ENCODE data around the gene BBS4.
A peak's percentile ranks its signal among the peaks of the same experiment; 100 is the strongest.
"Not testable (repeated sequence)": the region's sequence is repeated elsewhere in the genome, so short reads cannot be mapped to it uniquely, and the experiment has no call there.

BBS4 gene

GRCh38 chr15:72685925-72686794, at the start of gene BBS4, which contains the start of gene HIGD2B:
TSS of gene BBS4 (plus strand) at chr15:72686207. CDS start at chr15:72686228, 21 bp downstream.
TSS of gene HIGD2B (minus strand) at chr15:72686182. CDS start at chr15:72676374, 9,808 bp downstream.
- DNase-seq: peak; percentile 78 to 79

GRCh38 chr15:72636519-72637282, 49.3 kb upstream of the BBS4 start:
- peak; percentile 40 to 58 for DNase-seq

GRCh38 chr15:72639759-72640483, 46.1 kb upstream of the BBS4 start:
- not testable (repeated sequence) for DNase-seq

GRCh38 chr15:72642271-72642670, 43.7 kb upstream of the BBS4 start:
- DNase-seq: not testable (repeated sequence)

GRCh38 chr15:72648631-72649253, 37.3 kb upstream of the BBS4 start:
- DNase-seq: not testable (repeated sequence)

GRCh38 chr15:72654397-72654796, 31.6 kb upstream of the BBS4 start, which contains the start of gene GOLGA6B:
TSS of gene GOLGA6B (plus strand) at chr15:72654697. CDS start at chr15:72654738, 41 bp downstream.
- not testable (repeated sequence) for DNase-seq

GRCh38 chr15:72656014-72656413, 30.0 kb upstream of the BBS4 start:
- DNase-seq: not testable (repeated sequence)

- DNase-seq: not testable (repeated sequence)
These were observed 24.9 kb upstream of the BBS4 start for GRCh38 chr15:72661081-72661480.

GRCh38 chr15:72663931-72664330, 22.1 kb upstream of the BBS4 start:
- not testable (repeated sequence) for DNase-seq

GRCh38 chr15:72665706-72666105, 20.3 kb upstream of the BBS4 start:
- not testable (repeated sequence) for DNase-seq

- not testable (repeated sequence) for DNase-seq
These were observed 16.2 kb upstream of the BBS4 start for GRCh38 chr15:72669803-72670202.

GRCh38 chr15:72670656-72671352, 15.2 kb upstream of the BBS4 start:
- peak; percentile 61 for DNase-seq

GRCh38 chr15:72671525-72671924, 14.5 kb upstream of the BBS4 start:
- DNase-seq: no peak

GRCh38 chr15:72676838-72677237, 9.2 kb upstream of the BBS4 start:
- no peak for DNase-seq

- no peak for DNase-seq
These were observed 5.1 kb upstream of the BBS4 start for GRCh38 chr15:72680931-72681330.

- no peak for DNase-seq
These were observed 3.2 kb upstream of the BBS4 start for GRCh38 chr15:72682772-72683171.

- DNase-seq: peak in 1 of 2 experiments; percentile 1
These were observed 594 bp upstream of the BBS4 start for GRCh38 chr15:72685301-72685924.

GRCh38 chr15:72688697-72689096, 2.7 kb downstream of the BBS4 start:
- no peak for DNase-seq

- DNase-seq: no peak
These were observed 4.9 kb downstream of the BBS4 start for GRCh38 chr15:72690938-72691337.

GRCh38 chr15:72698938-72699337, 12.9 kb downstream of the BBS4 start:
- DNase-seq: no peak

- DNase-seq: no peak
These were observed 14.1 kb downstream of the BBS4 start for GRCh38 chr15:72700076-72700475.

Measured in stimulated activated CD4-positive, alpha-beta T cell treated with anti-CD3 and anti-CD28 coated beads, Interleukin-4, amount 100 ng/mL, for 4 hours (primary cell).